Measurements from ENCODE around the gene KIAA1755.

- no peak for TF ChIP-seq CTCF (conservative IDR thresholded peaks at IDR 0.05; ENCODE audit: low read depth, low read length)
- TF ChIP-seq EZH2 (IDR thresholded peaks at IDR 0.05; ENCODE audit: low read length, unreplicated experiment), result no peak
- TF ChIP-seq EZH2phosphoT487 (IDR thresholded peaks at IDR 0.05; ENCODE audit: borderline replicate concordance, low read length), result no peak
Measured at GRCh38 chr20:38258545-38259215, 1.9 kb downstream of the KIAA1755 start.

Data from PC-3 (cell line).